GM19099 (cell line): ENCODE data around the gene PLEKHA7.

Experiments used
- POLR2A ChIP-seq: IDR thresholded peaks from 3 replicates; pipeline ENCODE4 v1.6.1; 2011; ENCODE audit warnings: low read depth; ENCODE audit not compliant: insufficient read length; ENCODE audit errors: extremely low read depth

The PLEKHA7 gene

GRCh38 chr11:16791191-16791961 is 222.8 kb downstream of the PLEKHA7 start:
- TF ChIP-seq POLR2A: no peak

GRCh38 chr11:16790486-16791190 is 223.6 kb downstream of the PLEKHA7 start:
- no peak for TF ChIP-seq POLR2A

- TF ChIP-seq POLR2A: no peak
These were observed 224.4 kb downstream of the PLEKHA7 start for GRCh38 chr11:16789560-16790485.

- no peak for TF ChIP-seq POLR2A
These were observed 225.2 kb downstream of the PLEKHA7 start for GRCh38 chr11:16789063-16789420.

- TF ChIP-seq POLR2A: no peak
These were observed 225.8 kb downstream of the PLEKHA7 start for GRCh38 chr11:16788141-16789062.

GRCh38 chr11:16787035-16787742 is 227.0 kb downstream of the PLEKHA7 start:
- TF ChIP-seq POLR2A: no peak

GRCh38 chr11:16786131-16786530 is 228.1 kb downstream of the PLEKHA7 start:
- TF ChIP-seq POLR2A: no peak

GRCh38 chr11:16785520-16786128 is 228.6 kb downstream of the PLEKHA7 start:
- no peak for TF ChIP-seq POLR2A

- no peak for TF ChIP-seq POLR2A
These were observed 229.5 kb downstream of the PLEKHA7 start for GRCh38 chr11:16784666-16785065.

GRCh38 chr11:16784097-16784496 is 230.1 kb downstream of the PLEKHA7 start:
- TF ChIP-seq POLR2A: no peak

- no peak for TF ChIP-seq POLR2A
These were observed 230.9 kb downstream of the PLEKHA7 start for GRCh38 chr11:16783321-16783801.

- TF ChIP-seq POLR2A: no peak
These were observed 232.0 kb downstream of the PLEKHA7 start for GRCh38 chr11:16781936-16782919.
